Gastroesophageal sphincter (tissue), 4 donors: ENCODE results near the gene SHTN1. TPM values are rescaled to one million over a fixed set of nuclear protein-coding genes. Genes with fewer than 3 reads are reported as not detected.

Source experiments
- ATAC-seq: fragments of 150-250 bp; one replicate; pipeline ENCODE4 v1.9.1; 2016; ENCODE audit warnings: mild to moderate bottlenecking, moderate library complexity
- H3K27ac ChIP-seq, 4 donors: fragments of 200-600 bp; sonication (generic) in 3 of 4; 1 replicate in 3 of 4; 2 replicates in 1 of 4; pipeline ENCODE4 v1.5.1; 2016 to 2019
- H3K27me3 ChIP-seq: fragments of 200-600 bp; sonication (generic); one replicate; pipeline ENCODE4 v1.5.1; 2019
- H3K36me3 ChIP-seq, 2 donors: fragments of 200-600 bp; sonication (generic); one replicate each; pipeline ENCODE4 v1.5.1; 2019; ENCODE audit warnings: control low read depth in 1 of 2
- H3K4me1 ChIP-seq, 3 donors: fragments of 200-600 bp; sonication (generic); 1 replicate in 2 of 3; 2 replicates in 1 of 3; pipeline ENCODE4 v1.5.1; 2016 to 2019; ENCODE audit warnings: control low read depth in 2 of 3
- H3K4me3 ChIP-seq, 2 donors: fragments of 200-600 bp; sonication (generic); one replicate each; pipeline ENCODE4 v1.5.1; 2019; ENCODE audit warnings: mild to moderate bottlenecking in 1 of 2, moderate library complexity in 1 of 2
- H3K9me3 ChIP-seq, 3 donors: fragments of 200-600 bp; sonication (generic); one replicate each; pipeline ENCODE4 v1.5.1; 2017 to 2019; ENCODE audit warnings: control low read depth in 2 of 3
- CTCF ChIP-seq, 4 experiments: fragments of 200-600 bp in 2 of 4; fragments of 450-650 bp in 2 of 4; sonication (generic) in 1 of 4; IDR thresholded peaks; one replicate each; pipeline ENCODE4 v1.5.1; 2017 to 2019; ENCODE audit warnings: antibody characterized with exemption in 4 of 4, mild to moderate bottlenecking in 2 of 4, moderate library complexity in 2 of 4
- EP300 ChIP-seq: sonication (generic); formaldehyde crosslinking; IDR thresholded peaks from one replicate; pipeline ENCODE4 v1.6.1; 2017; ENCODE audit warnings: antibody characterized with exemption, mild to moderate bottlenecking
- POLR2A ChIP-seq, 2 donors: fragments of 450-650 bp; IDR thresholded peaks; one replicate each; pipeline ENCODE4 v1.6.1; 2017; ENCODE audit warnings: antibody characterized with exemption in 2 of 2, mild to moderate bottlenecking in 2 of 2, moderate library complexity in 1 of 2
- POLR2AphosphoS5 ChIP-seq: sonication (generic); formaldehyde crosslinking; IDR thresholded peaks from one replicate; pipeline ENCODE4 v1.6.1; 2017; ENCODE audit warnings: antibody characterized with exemption
- WGBS, 2 donors: methylation state at CpG; one replicate each; pipeline ENCODE4 v1.1.5; 2018; ENCODE audit warnings: low coverage in 1 of 2; 5-methylcytosine and 5-hydroxymethylcytosine counted together
- total RNA-seq, 4 donors: library from RNA; depleted of rRNA; stranded (reverse); fragments of >200 nt; gene quantifications; one replicate each; pipeline ENCODE4 v1.1.0, GENCODE V29; 2016

SHTN1 gene
- total RNA-seq, 4 donors from 2014 or later, result 4.3 to 9.2 (median 6.3) TPM

GRCh38 chr10:116838143-116838725 lies 166.8 kb downstream of the SHTN1 start:
- WGBS, 2 donors, result 72 to 79% methylated on average over 3 to 5 of the region's 5 CpGs
- no peak for ATAC-seq
- H3K27me3 ChIP-seq, result no peaks in the 10 kb centered on the region
- H3K36me3 ChIP-seq, result peaks cover 0 to 2% of the 10 kb centered on the region in 2 donors
- H3K9me3 ChIP-seq, result no peaks in the 10 kb centered on the region
- no peak overlapping the region for H3K4me3 ChIP-seq
- no peaks in the 10 kb centered on the region for H3K4me1 ChIP-seq
- no peak for TF ChIP-seq POLR2AphosphoS5
- TF ChIP-seq POLR2A (IDR thresholded peaks at IDR 0.05), result no peak
- no peak for TF ChIP-seq EP300
- TF ChIP-seq CTCF (IDR thresholded peaks at IDR 0.05), result no peak
- no peak overlapping the region for H3K27ac ChIP-seq

GRCh38 chr10:116836902-116837523 lies 168.0 kb downstream of the SHTN1 start:
- Histone ChIP-seq H3K36me3 (peaks cover 0 to 14% of the 10 kb centered on the region in 2 donors), H3K27me3 (no peaks in the 10 kb centered on the region), H3K4me1 (no peaks in the 10 kb centered on the region), H3K9me3 (no peaks in the 10 kb centered on the region), H3K4me3 (no peak overlapping the region), H3K27ac (no peak overlapping the region)
- 62 to 87% methylated on average over 6 to 8 of the region's 8 CpGs for WGBS, 2 donors
- TF ChIP-seq POLR2AphosphoS5, result no peak
- no peak for ATAC-seq

GRCh38 chr10:116836083-116836482 lies 168.9 kb downstream of the SHTN1 start:
- no peak for ATAC-seq
- TF ChIP-seq POLR2AphosphoS5 (no peak), CTCF (IDR thresholded peaks at IDR 0.05) (no peak), EP300 (no peak), POLR2A (IDR thresholded peaks at IDR 0.05) (no peak)
- Histone ChIP-seq H3K27me3 (no peaks in the 10 kb centered on the region), H3K4me1 (no peaks in the 10 kb centered on the region), H3K4me3 (no peak overlapping the region), H3K27ac (no peak overlapping the region), H3K9me3 (no peaks in the 10 kb centered on the region), H3K36me3 (peaks cover 0 to 23% of the 10 kb centered on the region in 2 donors)
- 45 to 57% methylated on average over 1 to 4 of the region's 4 CpGs for WGBS, 2 donors

- Histone ChIP-seq H3K27me3 (no peaks in the 10 kb centered on the region), H3K36me3 (peaks cover 0 to 25% of the 10 kb centered on the region in 2 donors), H3K27ac (no peak overlapping the region), H3K9me3 (no peaks in the 10 kb centered on the region), H3K4me3 (no peak overlapping the region), H3K4me1 (no peaks in the 10 kb centered on the region)
- TF ChIP-seq CTCF (IDR thresholded peaks at IDR 0.05) (no peak), EP300 (no peak), POLR2A (IDR thresholded peaks at IDR 0.05) (no peak), POLR2AphosphoS5 (no peak)
- no peak for ATAC-seq
- WGBS, 2 donors, result 65 to 72% methylated on average over 5 to 6 of the region's 7 CpGs
These were observed 169.3 kb downstream of the SHTN1 start for GRCh38 chr10:116835658-116836057.

- H3K27ac ChIP-seq, result no peak overlapping the region
- WGBS, 2 donors, result 71 to 75% methylated on average over 14 to 17 of the region's 17 CpGs
These were observed 170.7 kb downstream of the SHTN1 start for GRCh38 chr10:116833986-116834985.

More at GRCh38 chr10:116833986-116834985, 170.7 kb downstream of the SHTN1 start:
- Histone ChIP-seq H3K9me3 (no peaks in the 10 kb centered on the region), H3K4me1 (no peaks in the 10 kb centered on the region), H3K4me3 (no peak overlapping the region), H3K27me3 (no peaks in the 10 kb centered on the region), H3K36me3 (peaks cover 0 to 25% of the 10 kb centered on the region in 2 donors)
- TF ChIP-seq POLR2AphosphoS5 (no peak), CTCF (IDR thresholded peaks at IDR 0.05) (no peak), POLR2A (IDR thresholded peaks at IDR 0.05) (no peak), EP300 (no peak)
- no peak for ATAC-seq
